A549 (cell line): ENCODE data around the gene CA10. TPM values are rescaled to one million over a fixed set of nuclear protein-coding genes. Genes with fewer than 3 reads are reported as not detected.
A peak's percentile ranks its signal among the peaks of the same experiment; 100 is the strongest.

Source experiments
- ATOH8 ChIP-seq: fragments of 250-450 bp; sonication (Bioruptor Pico); IDR thresholded peaks from 2 replicates; pipeline ENCODE4 v1.5.0; 2020; ENCODE audit warnings: low read depth, mild to moderate bottlenecking, moderate library complexity
- BHLHE40 ChIP-seq: IDR thresholded peaks from 2 replicates; pipeline ENCODE4 v1.6.1; 2012; ENCODE audit warnings: low read depth, low read length, inconsistent platforms
- CBX8 ChIP-seq: fragments of 200-600 bp; sonication (generic); IDR thresholded peaks from 2 replicates; pipeline ENCODE4 v1.6.1; 2016
- CEBPB ChIP-seq, 2 experiments: fragments of >200 bp in 1 of 2; sonication (Bioruptor Twin) in 1 of 2; formaldehyde crosslinking in 1 of 2; IDR thresholded peaks; 2 replicates each; pipeline ENCODE4 v1.6.1; 2012 to 2016
- EP300 ChIP-seq, 2 experiments: fragments of >200 bp; sonication (Bioruptor Twin); formaldehyde crosslinking; IDR thresholded peaks; 2 replicates in 1 of 2; 3 replicates in 1 of 2; pipeline ENCODE4 v1.6.1; 2016 to 2017
- FOSL2 ChIP-seq, 2 experiments: fragments of 450-650 bp in 1 of 2; fragments of >200 bp in 1 of 2; sonication (Bioruptor Twin) in 1 of 2; formaldehyde crosslinking; IDR thresholded peaks; 2 replicates each; pipeline versions ENCODE4 v1.5.0 to v1.6.1; 2016 to 2020; ENCODE audit warnings: mild to moderate bottlenecking in 1 of 2, moderate library complexity in 1 of 2
- FOXS1 ChIP-seq: fragments of 250-450 bp; sonication (Bioruptor Pico); IDR thresholded peaks from 2 replicates; pipeline ENCODE4 v1.5.0; 2020; ENCODE audit warnings: mild to moderate bottlenecking, moderate library complexity
- HEYL ChIP-seq: fragments of 250-450 bp; sonication (Bioruptor Pico); IDR thresholded peaks from 2 replicates; pipeline ENCODE4 v1.8.0; 2021; ENCODE audit warnings: mild to moderate bottlenecking, moderate library complexity
- HMGXB4 ChIP-seq: fragments of 250-450 bp; sonication (Bioruptor Pico); IDR thresholded peaks from 2 replicates; pipeline ENCODE4 v1.5.0; 2021; ENCODE audit warnings: mild to moderate bottlenecking, moderate library complexity, borderline replicate concordance
- JUN ChIP-seq, 2 experiments: fragments of >200 bp; sonication (Bioruptor Twin); formaldehyde crosslinking; IDR thresholded peaks; 2 replicates in 1 of 2; 3 replicates in 1 of 2; pipeline ENCODE4 v1.6.1; 2016 to 2017
- JUNB ChIP-seq: fragments of >200 bp; sonication (Bioruptor Twin); formaldehyde crosslinking; IDR thresholded peaks from 2 replicates; pipeline ENCODE4 v1.6.1; 2016
- KDM1A ChIP-seq: fragments of 200-600 bp; sonication (generic); IDR thresholded peaks from 2 replicates; pipeline ENCODE4 v1.6.1; 2016; ENCODE audit warnings: low read depth, mild to moderate bottlenecking
- MAFK ChIP-seq: fragments of 450-650 bp; IDR thresholded peaks from 2 replicates; pipeline ENCODE4 v1.6.1; 2014; ENCODE audit not compliant: partially characterized antibody
- MAZ ChIP-seq: fragments of 150-350 bp; IDR thresholded peaks from 2 replicates; pipeline ENCODE4 v1.6.1; 2014; ENCODE audit warnings: antibody characterized with exemption, low read depth, low read length, borderline replicate concordance
- MYC ChIP-seq: IDR thresholded peaks from 2 replicates; pipeline ENCODE4 v1.6.1; 2012; ENCODE audit warnings: mild to moderate bottlenecking, inconsistent platforms, low read length, improper control_type of control experiment, borderline replicate concordance
- NPAS2 ChIP-seq: fragments of 250-450 bp; sonication (Bioruptor Pico); IDR thresholded peaks from 2 replicates; pipeline ENCODE4 v1.8.0; 2022; ENCODE audit warnings: mild to moderate bottlenecking, moderate library complexity, borderline replicate concordance
- POLR2A ChIP-seq: IDR thresholded peaks from 2 replicates; pipeline ENCODE4 v1.6.1; 2012; ENCODE audit warnings: mild to moderate bottlenecking, low read length
- RARB ChIP-seq: fragments of 250-450 bp; sonication (Bioruptor Pico); IDR thresholded peaks from 2 replicates; pipeline ENCODE4 v1.8.0; 2021; ENCODE audit warnings: mild to moderate bottlenecking, moderate library complexity
- RNF2 ChIP-seq: fragments of 200-600 bp; sonication (generic); IDR thresholded peaks from 2 replicates; pipeline ENCODE4 v1.6.1; 2016; ENCODE audit warnings: low read depth, mild to moderate bottlenecking, antibody characterized with exemption, moderate library complexity, borderline replicate concordance
- SMC3 ChIP-seq: fragments of >200 bp; sonication (Bioruptor Twin); formaldehyde crosslinking; IDR thresholded peaks from 3 replicates; pipeline ENCODE4 v1.6.1; 2018; ENCODE audit warnings: inconsistent platforms
- SREBF2 ChIP-seq: fragments of 450-650 bp; IDR thresholded peaks from 2 replicates; pipeline ENCODE4 v1.6.1; 2014; ENCODE audit warnings: mild to moderate bottlenecking, moderate library complexity
- TFCP2L1 ChIP-seq: fragments of 250-450 bp; sonication (Bioruptor Pico); IDR thresholded peaks from 2 replicates; pipeline ENCODE4 v1.5.0; 2021; ENCODE audit warnings: mild to moderate bottlenecking
- TP53 ChIP-seq: fragments of 250-450 bp; sonication (Bioruptor Pico); IDR thresholded peaks from 2 replicates; pipeline ENCODE4 v1.5.0; 2021; ENCODE audit warnings: mild to moderate bottlenecking, moderate library complexity
- USF2 ChIP-seq: fragments of 450-650 bp; IDR thresholded peaks from 2 replicates; pipeline ENCODE4 v1.6.1; 2014; ENCODE audit warnings: antibody characterized with exemption
- ZC3H11A ChIP-seq: fragments of 450-650 bp; IDR thresholded peaks from 2 replicates; pipeline ENCODE4 v1.6.1; 2014; ENCODE audit warnings: antibody characterized with exemption, mild to moderate bottlenecking
- ZFP36 ChIP-seq: fragments of 450-650 bp; IDR thresholded peaks from 2 replicates; pipeline ENCODE4 v1.6.1; 2014; ENCODE audit warnings: borderline replicate concordance; ENCODE audit not compliant: partially characterized antibody
- polyA plus RNA-seq, 4 experiments: library from polyadenylated mRNA; depleted of rRNA in 3 of 4; stranded (reverse); fragments of >200 nt; fragmentation: RNase III in 1 of 4; extraction: RNeasy Plus Mini Kit Qiagen cat#74134 plus additional on column Dnase treatment in 1 of 4; gene quantifications; 2 replicates in 3 of 4; 3 replicates in 1 of 4; pipeline ENCODE4 v1.2.3, GENCODE V29; 2011 to 2017
- TF ChIP-seq, protein P1 (sequence below): fragments of 150-350 bp; IDR thresholded peaks from 2 replicates; pipeline ENCODE4 v1.6.1; 2014; ENCODE audit warnings: low read depth, mild to moderate bottlenecking, low read length
- TF ChIP-seq, protein P2 (sequence below): IDR thresholded peaks from 2 replicates; pipeline ENCODE4 v1.6.1; 2012

The CA10 gene
- polyA plus RNA-seq, 2 of the 4 experiments (the other 2 are of a cell fraction): not detected

GRCh38 chr17:51640108-51640622 is 518.3 kb downstream of the CA10 start (continued):
- TF ChIP-seq FOSL2 (IDR thresholded peaks at IDR 0.05) (peak; percentile 95), FOSL2 (CRISPR knock-in tag; IDR thresholded peaks at IDR 0.05) (peak; percentile 99), SREBF2 (no peak), FOXS1 (CRISPR knock-in tag) (peak; percentile 88; the same call in 1 of the 2 replicates), ZFP36 (no peak), TFCP2L1 (CRISPR knock-in tag) (no peak), RNF2 (no peak), POLR2A (no peak), JUNB (peak; percentile 93), HEYL (CRISPR knock-in tag) (no peak), KDM1A (no peak), MYC (no peak), TP53 (no peak), USF2 (no peak), MAZ (no peak), SMC3 (peak; percentile 40; the same call in 2 of the 3 replicates), BHLHE40 (no peak), CBX8 (no peak), NPAS2 (CRISPR knock-in tag) (no peak), ZC3H11A (no peak), MAFK (peak; percentile 97), CEBPB (IDR thresholded peaks at IDR 0.05) (no peak; a peak in 1 of 4 replicates), EP300 (IDR thresholded peaks at IDR 0.05) (no peak), JUN (IDR thresholded peaks at IDR 0.05) (no peak), ATOH8 (CRISPR knock-in tag) (peak; percentile 56; the same call in 1 of the 2 replicates), RARB (no peak), HMGXB4 (CRISPR knock-in tag) (no peak)
- TF ChIP-seq, protein P1, sequence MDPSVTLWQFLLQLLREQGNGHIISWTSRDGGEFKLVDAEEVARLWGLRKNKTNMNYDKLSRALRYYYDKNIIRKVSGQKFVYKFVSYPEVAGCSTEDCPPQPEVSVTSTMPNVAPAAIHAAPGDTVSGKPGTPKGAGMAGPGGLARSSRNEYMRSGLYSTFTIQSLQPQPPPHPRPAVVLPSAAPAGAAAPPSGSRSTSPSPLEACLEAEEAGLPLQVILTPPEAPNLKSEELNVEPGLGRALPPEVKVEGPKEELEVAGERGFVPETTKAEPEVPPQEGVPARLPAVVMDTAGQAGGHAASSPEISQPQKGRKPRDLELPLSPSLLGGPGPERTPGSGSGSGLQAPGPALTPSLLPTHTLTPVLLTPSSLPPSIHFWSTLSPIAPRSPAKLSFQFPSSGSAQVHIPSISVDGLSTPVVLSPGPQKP: no peak
- TF ChIP-seq, protein P2, sequence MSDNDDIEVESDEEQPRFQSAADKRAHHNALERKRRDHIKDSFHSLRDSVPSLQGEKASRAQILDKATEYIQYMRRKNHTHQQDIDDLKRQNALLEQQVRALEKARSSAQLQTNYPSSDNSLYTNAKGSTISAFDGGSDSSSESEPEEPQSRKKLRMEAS: peak; percentile 69
- TF ChIP-seq, all 56 proteins: peak for 15
